Loucy (cell line): ENCODE data around the gene TEDC1.

Experiments
- CTCF ChIP-seq: fragments of 200-600 bp; sonication (generic); conservative IDR thresholded peaks from 2 replicates; pipeline ENCODE4 v1.5.1; 2014; ENCODE audit warnings: mild to moderate bottlenecking, antibody characterized with exemption, low read length
- EZH2phosphoT487 ChIP-seq: fragments of 200-600 bp; IDR thresholded peaks from 2 replicates; pipeline ENCODE4 v1.6.1; 2018; ENCODE audit warnings: antibody characterized with exemption, mild to moderate bottlenecking, moderate library complexity, borderline replicate concordance

GRCh38 chr14:105503296-105503640, 12.2 kb downstream of the TEDC1 start:
- TF ChIP-seq CTCF (no peak), EZH2phosphoT487 (no peak)
